Measurements from ENCODE around the gene NOC3L.

GRCh38 chr10:94333051-94333450 is 29.7 kb downstream of the NOC3L start:
- TF ChIP-seq REST (IDR thresholded peaks at IDR 0.05; ENCODE audit: insufficient read depth in 1 of 2, low read depth in 2 of 2, low read length in 1 of 2) = no peak
- no peak for TF ChIP-seq CTCF (IDR thresholded peaks at IDR 0.05)
- TF ChIP-seq TCF7L2 (IDR thresholded peaks at IDR 0.05; ENCODE audit: low read depth, low read length) = no peak
